Panc1 (cell line): ENCODE measurements around the gene PARD6B. TPM values are rescaled to one million over a fixed set of nuclear protein-coding genes. Genes with fewer than 3 reads are reported as not detected.
"Not testable (repeated sequence)": the region's sequence is repeated elsewhere in the genome, so short reads cannot be mapped to it uniquely, and the experiment has no call there.

Experiments used
- ATAC-seq: fragments of 200-7000 bp; cut with Tn5 transposase; 2 replicates; pipeline ENCODE4 v1.9.1; 2020; ENCODE audit warnings: mild to moderate bottlenecking, moderate library complexity
- BruUV-seq: library from RNA; stranded (reverse); fragments of 400-500 nt; replicated peaks from 2 replicates; lab custom pipeline; 2021; lab: Mats Ljungman, UMichigan
- CTCF ChIA-PET: fragments of 300-600 bp; sonication (Branson Sonifier 250); formaldehyde crosslinking; loops from one replicate; lab custom pipeline; 2022; ENCODE audit warnings: antibody characterized with exemption; lab: Charles Lee
- POLR2A ChIA-PET: fragments of 300-600 bp; sonication (Branson Sonifier 250); formaldehyde crosslinking; loops from one replicate; lab custom pipeline; 2022; ENCODE audit warnings: antibody characterized with exemption; lab: Charles Lee
- DNase-seq: peaks from one replicate; pipeline ENCODE4 v3.0.0-alpha.2; 2010; ENCODE audit warnings: low read depth, low spot score
- H3K27ac ChIP-seq: 2 replicates; pipeline ENCODE4 v1.5.1; 2011; ENCODE audit warnings: mild to moderate bottlenecking, low read length, inconsistent platforms
- H3K27me3 ChIP-seq: fragments of 200-500 bp; sonication (Bioruptor generic); 2 replicates; pipeline ENCODE4 v1.6.0; 2014; ENCODE audit warnings: low read length, inconsistent platforms; ENCODE audit not compliant: control insufficient read depth, insufficient read depth
- H3K36me3 ChIP-seq: fragments of 200-500 bp; sonication (Bioruptor generic); 2 replicates; pipeline ENCODE4 v1.5.1; 2014; ENCODE audit warnings: inconsistent platforms, mild to moderate bottlenecking, low read length, moderate library complexity; ENCODE audit not compliant: control insufficient read depth, insufficient read depth
- H3K4me1 ChIP-seq: 2 replicates; pipeline ENCODE4 v1.5.1; 2011; ENCODE audit warnings: inconsistent platforms, mild to moderate bottlenecking, low read length, moderate library complexity; ENCODE audit not compliant: control insufficient read depth, insufficient read depth
- H3K4me3 ChIP-seq, 2 experiments: 2 replicates each; pipeline ENCODE4 v1.5.1; 2011 to 2012; ENCODE audit warnings: low read depth in 2 of 2, low read length in 2 of 2, mild to moderate bottlenecking in 2 of 2, inconsistent platforms in 1 of 2, moderate library complexity in 1 of 2
- H3K9me3 ChIP-seq: fragments of 200-500 bp; sonication (Bioruptor generic); 2 replicates; pipeline ENCODE4 v1.5.1; 2014; ENCODE audit warnings: low read depth, mild to moderate bottlenecking, inconsistent platforms, low read length, moderate library complexity; ENCODE audit not compliant: control insufficient read depth, insufficient read depth
- POLR2AphosphoS5 ChIP-seq: IDR thresholded peaks from 2 replicates; pipeline ENCODE4 v1.6.1; 2012; ENCODE audit warnings: mild to moderate bottlenecking, low read depth, low read length, moderate library complexity
- REST ChIP-seq, 2 experiments: IDR thresholded peaks; 2 replicates each; pipeline ENCODE4 v1.6.1; 2011 to 2012; ENCODE audit warnings: low read depth in 2 of 2, control low read depth in 1 of 2, low read length in 1 of 2, mild to moderate bottlenecking in 1 of 2, moderate library complexity in 1 of 2; ENCODE audit not compliant: insufficient read depth in 1 of 2
- SIN3A ChIP-seq: IDR thresholded peaks from 2 replicates; pipeline ENCODE4 v1.6.1; 2012; ENCODE audit warnings: low read depth, mild to moderate bottlenecking, low read length, moderate library complexity, borderline replicate concordance; ENCODE audit not compliant: insufficient read depth
- TCF7L2 ChIP-seq: IDR thresholded peaks from 2 replicates; pipeline ENCODE4 v1.6.1; 2011; ENCODE audit warnings: mild to moderate bottlenecking, low read depth, low read length, inconsistent platforms
- in situ Hi-C: cut with HindIII; loops from 2 replicates; pipeline ENCODE4 v1.10.0; 2016; ENCODE audit warnings: low sequenced_read_pairs, low pct_unique_long_range_greater_than_20kb
- intact Hi-C: fragments of 100-400 bp; cut with micrococcal nuclease; formaldehyde crosslinking; loops from one replicate; pipeline ENCODE4 v1.10.0; 2022; ENCODE audit not compliant: unreplicated experiment
- total RNA-seq: library from RNA; stranded (reverse); gene quantifications from one replicate; pipeline ENCODE4 v1.2.1, GENCODE V29; 2021; ENCODE audit not compliant: unreplicated experiment
- TF ChIP-seq, protein P1 (sequence below): fragments of 450-650 bp; IDR thresholded peaks from 2 replicates; pipeline ENCODE4 v1.5.1; 2017; ENCODE audit warnings: mild to moderate bottlenecking

Gene PARD6B
- total RNA-seq, 1 experiment from 2014 or later = 132 TPM

DNA sequence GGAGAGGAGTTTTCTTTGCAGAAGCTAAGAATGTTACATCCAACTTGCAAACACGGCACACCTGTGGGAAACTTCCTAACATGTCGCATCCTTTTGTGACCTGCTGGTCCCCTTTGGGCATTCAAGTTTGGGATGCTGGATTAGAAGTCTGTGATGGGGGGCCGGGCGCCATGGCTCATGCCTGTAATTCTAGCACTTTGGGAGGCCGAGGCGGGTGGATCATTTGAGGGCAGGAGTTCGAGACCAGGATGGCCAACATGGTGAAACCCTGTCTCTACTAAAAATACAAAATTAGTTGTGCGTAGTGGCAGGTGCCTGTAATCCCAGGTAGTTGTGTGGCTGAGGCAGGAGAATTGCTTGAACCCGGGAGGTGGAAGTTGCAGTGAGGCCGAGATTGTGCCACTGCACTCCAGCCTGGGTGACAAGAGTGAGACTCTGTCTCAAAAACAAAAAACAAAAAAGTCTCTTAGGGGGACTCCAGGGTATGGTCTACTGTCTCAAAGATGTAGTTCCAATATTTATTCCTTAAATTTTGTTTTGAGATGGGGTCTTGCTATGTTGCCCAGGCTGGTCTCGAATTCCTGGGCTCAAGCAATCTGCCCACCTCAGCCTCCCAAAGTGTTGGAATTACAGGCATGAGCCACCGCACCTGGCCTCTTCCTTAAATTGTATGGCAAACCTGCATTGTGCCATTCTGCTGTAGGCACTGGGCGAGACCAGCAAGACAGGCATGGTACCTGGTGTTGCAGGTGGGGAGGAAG lies 69.8 kb downstream of the PARD6B start:
- H3K36me3 ChIP-seq, H3K27ac ChIP-seq, H3K9me3 ChIP-seq, intact Hi-C loops, CTCF ChIA-PET, in situ Hi-C loops, DNase-seq, H3K27me3 ChIP-seq, ATAC-seq, H3K4me3 ChIP-seq, H3K4me1 ChIP-seq, POLR2A ChIA-PET, BruUV-seq: not testable (repeated sequence)

- H3K27me3 ChIP-seq = no peaks in the 10 kb centered on the region
- ATAC-seq = no peak
- H3K4me3 ChIP-seq = no peak overlapping the region
- TF ChIP-seq REST (IDR thresholded peaks at IDR 0.05; ENCODE audit: insufficient read depth in 1 of 2, low read depth in 2 of 2, low read length in 1 of 2) (no peak), POLR2AphosphoS5 (no peak), SIN3A (no peak)
- intact Hi-C loops = no loop called here
- in situ Hi-C loops = no loop called here
- no peaks in the 10 kb centered on the region for H3K4me1 ChIP-seq
- no peaks in the 10 kb centered on the region for H3K36me3 ChIP-seq
- CTCF ChIA-PET = no interaction called here
- H3K9me3 ChIP-seq = no peaks in the 10 kb centered on the region
- no TSS peak for BruUV-seq
- no peak for DNase-seq
- POLR2A ChIA-PET = no interaction called here
- no peak overlapping the region for H3K27ac ChIP-seq
Observed at GRCh38 chr20:50801747-50802125, 70.4 kb downstream of the PARD6B start.

- in situ Hi-C loops = no loop called here
- POLR2A ChIA-PET = interaction anchor here (0.7 kb wide), 1 partner anchor 140 kb away, joined by 5 read pairs; no protein-coding TSS in a partner anchor
Observed at GRCh38 chr20:50802289-50802688, 70.9 kb downstream of the PARD6B start.

More at GRCh38 chr20:50802289-50802688, 70.9 kb downstream of the PARD6B start:
- no peak for DNase-seq
- no TSS peak for BruUV-seq
- intact Hi-C loops = no loop called here
- H3K4me3 ChIP-seq = no peak overlapping the region
- H3K27ac ChIP-seq = no peak overlapping the region
- TF ChIP-seq SIN3A = no peak
- no peak for TF ChIP-seq TCF7L2
- TF ChIP-seq POLR2AphosphoS5 = no peak
- TF ChIP-seq, protein P1, sequence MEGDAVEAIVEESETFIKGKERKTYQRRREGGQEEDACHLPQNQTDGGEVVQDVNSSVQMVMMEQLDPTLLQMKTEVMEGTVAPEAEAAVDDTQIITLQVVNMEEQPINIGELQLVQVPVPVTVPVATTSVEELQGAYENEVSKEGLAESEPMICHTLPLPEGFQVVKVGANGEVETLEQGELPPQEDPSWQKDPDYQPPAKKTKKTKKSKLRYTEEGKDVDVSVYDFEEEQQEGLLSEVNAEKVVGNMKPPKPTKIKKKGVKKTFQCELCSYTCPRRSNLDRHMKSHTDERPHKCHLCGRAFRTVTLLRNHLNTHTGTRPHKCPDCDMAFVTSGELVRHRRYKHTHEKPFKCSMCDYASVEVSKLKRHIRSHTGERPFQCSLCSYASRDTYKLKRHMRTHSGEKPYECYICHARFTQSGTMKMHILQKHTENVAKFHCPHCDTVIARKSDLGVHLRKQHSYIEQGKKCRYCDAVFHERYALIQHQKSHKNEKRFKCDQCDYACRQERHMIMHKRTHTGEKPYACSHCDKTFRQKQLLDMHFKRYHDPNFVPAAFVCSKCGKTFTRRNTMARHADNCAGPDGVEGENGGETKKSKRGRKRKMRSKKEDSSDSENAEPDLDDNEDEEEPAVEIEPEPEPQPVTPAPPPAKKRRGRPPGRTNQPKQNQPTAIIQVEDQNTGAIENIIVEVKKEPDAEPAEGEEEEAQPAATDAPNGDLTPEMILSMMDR = no peak
- TF ChIP-seq REST (IDR thresholded peaks at IDR 0.05; ENCODE audit: insufficient read depth in 1 of 2, low read depth in 2 of 2, low read length in 1 of 2) = no peak
- no peaks in the 10 kb centered on the region for H3K27me3 ChIP-seq
- no peaks in the 10 kb centered on the region for H3K4me1 ChIP-seq
- H3K9me3 ChIP-seq = no peaks in the 10 kb centered on the region
- H3K36me3 ChIP-seq = no peaks in the 10 kb centered on the region
- CTCF ChIA-PET = no interaction called here
- no peak for ATAC-seq
